Suprapubic skin (tissue), 4 donors: ENCODE data around the gene IGFBP6.

Experiments
- CTCF ChIP-seq, 2 donors: fragments of 200-600 bp in 1 of 2; fragments of 450-650 bp in 1 of 2; sonication (generic) in 1 of 2; IDR thresholded peaks; one replicate each; pipeline ENCODE4 v1.5.1; 2016 to 2019; ENCODE audit warnings: antibody characterized with exemption in 2 of 2, mild to moderate bottlenecking in 1 of 2, moderate library complexity in 1 of 2
- EP300 ChIP-seq: sonication (generic); formaldehyde crosslinking; IDR thresholded peaks from one replicate; pipeline ENCODE4 v1.6.1; 2017; ENCODE audit warnings: antibody characterized with exemption
- POLR2A ChIP-seq, 2 donors: fragments of 450-650 bp; IDR thresholded peaks; one replicate each; pipeline ENCODE4 v1.6.1; 2017; ENCODE audit warnings: antibody characterized with exemption in 2 of 2, mild to moderate bottlenecking in 2 of 2, moderate library complexity in 2 of 2
- POLR2AphosphoS5 ChIP-seq, 3 donors: sonication (generic); formaldehyde crosslinking; IDR thresholded peaks; one replicate each; pipeline ENCODE4 v1.6.1; 2017; ENCODE audit warnings: antibody characterized with exemption in 3 of 3

- TF ChIP-seq CTCF (IDR thresholded peaks at IDR 0.05) (no peak), EP300 (no peak), POLR2A (IDR thresholded peaks at IDR 0.05) (no peak), POLR2AphosphoS5 (IDR thresholded peaks at IDR 0.05) (no peak)
Observed at GRCh38 chr12:53076461-53076860, 21.0 kb upstream of the IGFBP6 start.
